GM12892 (cell line): Measurements from ENCODE around the gene ARHGAP24.

Source experiments
- POLR2A ChIP-seq: IDR thresholded peaks from 2 replicates; pipeline ENCODE4 v1.6.1; 2011; ENCODE audit warnings: low read depth, low read length, control low read depth
- POLR2AphosphoS5 ChIP-seq: IDR thresholded peaks from 2 replicates; pipeline ENCODE4 v1.6.1; 2011; ENCODE audit warnings: low read depth, low read length, control low read depth
- TAF1 ChIP-seq: IDR thresholded peaks from 2 replicates; pipeline ENCODE4 v1.6.1; 2011; ENCODE audit warnings: low read depth, mild to moderate bottlenecking, control low read depth, low read length, borderline replicate concordance

DNA sequence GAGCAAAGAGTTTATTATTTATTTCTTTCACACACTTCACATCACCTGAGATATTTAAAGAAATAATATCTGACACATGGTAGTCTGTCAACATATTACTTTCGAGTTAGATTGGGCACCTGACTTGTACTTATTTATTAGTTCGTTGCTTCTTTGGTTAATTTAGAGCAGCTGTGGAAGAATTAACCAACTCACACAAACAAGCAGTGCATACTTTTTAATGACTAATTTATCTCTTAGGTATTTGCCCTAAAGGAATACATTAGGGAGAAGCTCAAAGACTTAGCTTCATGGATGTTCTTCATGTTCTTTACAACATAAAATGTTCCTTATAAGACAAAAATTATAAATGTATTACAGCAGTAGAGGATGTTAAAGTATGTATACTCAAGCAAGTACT lies 242.9 kb downstream of the ARHGAP24 start:
- TF ChIP-seq POLR2A (no peak), POLR2AphosphoS5 (no peak), TAF1 (no peak)
